GM19351 (cell line): ENCODE data around the gene HIGD1C.
"Not testable (repeated sequence)": the region's sequence is repeated elsewhere in the genome, so short reads cannot be mapped to it uniquely, and the experiment has no call there.

Experiments
- ATAC-seq: cut with Tn5 transposase; IDR thresholded peaks from one replicate; pipeline ENCODE4 v1.9.1; 2021; ENCODE audit warnings: mild to moderate bottlenecking, moderate library complexity; ENCODE audit not compliant: unreplicated experiment

Gene HIGD1C

DNA sequence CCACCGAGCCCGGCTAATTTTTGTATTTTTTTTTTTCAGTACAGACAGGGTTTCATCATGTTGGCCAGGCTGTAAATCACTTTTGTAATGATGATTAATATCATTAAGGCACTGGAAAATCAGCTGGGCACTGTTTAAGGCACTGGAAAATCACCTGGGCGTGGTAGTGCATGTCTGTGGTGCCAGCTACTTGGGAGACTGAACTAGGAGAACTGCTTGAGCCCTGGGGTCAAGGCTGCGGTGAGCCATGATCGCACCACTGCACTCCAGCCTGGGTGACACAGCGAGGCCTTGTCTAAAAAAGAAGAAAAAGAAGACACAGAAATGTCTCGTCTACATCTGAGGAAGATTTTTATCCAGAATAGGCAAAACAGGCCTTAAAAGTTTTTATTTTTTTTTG is 61.1 kb downstream of the HIGD1C start:
- no peak for ATAC-seq

DNA sequence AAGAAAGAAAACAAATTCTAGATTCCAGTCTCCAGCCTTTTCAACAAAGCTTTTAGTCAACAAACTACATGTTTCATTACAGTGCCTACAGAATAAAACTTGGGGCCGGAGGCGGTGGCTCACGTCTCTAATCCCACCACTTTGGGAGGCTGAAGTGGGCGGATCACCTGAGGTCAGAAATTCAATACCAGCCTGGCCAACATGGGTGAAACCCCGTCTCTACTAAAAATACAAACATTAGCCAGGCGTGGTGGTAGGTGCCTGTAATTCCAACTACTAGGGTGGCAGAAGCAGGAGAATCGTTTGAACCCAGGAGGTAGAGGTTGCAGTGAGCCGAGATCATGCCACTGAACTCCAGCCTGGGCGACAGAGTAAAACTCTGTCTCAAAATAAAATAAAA is 62.1 kb downstream of the HIGD1C start:
- ATAC-seq = not testable (repeated sequence)

DNA sequence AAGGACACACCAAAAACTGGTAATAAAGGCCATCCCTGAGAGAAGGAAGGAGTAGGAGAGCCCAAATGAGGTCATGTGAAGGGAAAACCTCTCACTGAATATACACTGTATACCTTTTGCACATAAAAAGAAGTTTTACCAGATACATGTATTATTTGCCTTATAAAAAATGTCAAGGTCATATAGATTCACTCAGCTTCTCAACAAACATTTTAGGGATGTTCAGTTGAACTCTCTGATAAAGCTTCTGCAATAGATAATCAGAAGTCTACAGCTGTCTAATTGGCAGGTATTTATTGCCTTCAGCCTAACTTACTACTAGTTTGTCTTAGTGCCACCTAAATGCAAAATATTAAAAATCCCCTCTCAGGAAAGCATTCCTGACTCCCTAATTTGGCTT is 65.1 kb downstream of the HIGD1C start:
- no peak for ATAC-seq

DNA sequence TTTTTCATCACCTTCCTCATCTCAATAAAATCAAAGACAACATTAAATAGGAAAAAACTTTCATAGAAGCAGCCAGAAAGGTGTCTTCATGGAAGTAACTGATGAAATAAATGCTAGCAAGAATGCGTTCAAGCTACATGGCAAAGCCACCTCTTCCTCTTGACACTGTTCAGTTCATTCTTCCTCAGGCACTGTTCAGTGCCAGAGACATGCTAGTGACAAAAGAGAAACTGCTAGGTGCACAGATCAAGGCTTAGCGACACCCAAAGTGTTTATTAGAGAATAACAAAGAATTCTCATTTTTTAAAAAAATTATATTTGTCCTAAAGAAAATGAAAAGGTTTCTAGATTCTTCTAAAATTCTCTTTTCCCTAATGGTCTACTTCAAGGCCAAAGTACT is 66.6 kb downstream of the HIGD1C start:
- ATAC-seq = no peak

DNA sequence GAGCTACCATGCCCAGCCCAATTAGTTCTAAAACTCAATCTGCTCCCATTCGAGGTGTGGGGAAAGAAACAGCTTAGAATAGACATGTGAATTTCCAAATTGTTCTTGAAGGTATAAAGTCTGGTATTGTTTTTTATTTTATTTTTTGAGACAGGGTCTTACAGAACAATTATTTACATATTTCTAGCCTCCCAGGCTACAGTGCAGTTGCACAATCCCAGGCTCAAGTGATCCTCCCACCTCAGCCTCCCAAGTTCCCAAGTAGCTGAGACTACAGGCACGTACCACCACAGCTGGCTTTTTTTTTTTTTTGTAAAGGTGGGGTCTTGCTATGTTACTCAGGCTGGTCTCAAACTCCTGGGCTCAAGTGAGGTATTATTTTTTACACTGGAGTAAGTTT is 67.6 kb downstream of the HIGD1C start:
- ATAC-seq = no peak
